Neural cell (in vitro differentiated cells): ENCODE results near the gene PCSK9. TPM values are rescaled to one million over a fixed set of nuclear protein-coding genes. Genes with fewer than 3 reads are reported as not detected.

ENCODE experiments used
- H2AFZ ChIP-seq: fragments of 200-600, 300-800 bp; sonication (generic), shearing (Covaris generic); 2 replicates; pipeline ENCODE4 v1.6.0; 2014; ENCODE audit warnings: low read depth, mild to moderate bottlenecking, antibody characterized with exemption, low read length, moderate library complexity
- H3F3A ChIP-seq: fragments of 200-600 bp; shearing (Covaris generic); 2 replicates; pipeline ENCODE4 v1.6.1; 2016; ENCODE audit warnings: mild to moderate bottlenecking, moderate library complexity, mixed read lengths, antibody characterized with exemption, low read length; ENCODE audit not compliant: insufficient read depth, poor library complexity, severe bottlenecking
- H3K27ac ChIP-seq: fragments of 200-600, 300-800 bp; sonication (generic), shearing (Covaris generic); 2 replicates; pipeline ENCODE4 v1.5.1; 2014; ENCODE audit warnings: mild to moderate bottlenecking, low read length, moderate library complexity
- H3K27me3 ChIP-seq: fragments of 300-800, 200-600 bp; sonication (generic), shearing (Covaris generic); 2 replicates; pipeline ENCODE4 v1.6.0; 2014; ENCODE audit warnings: mild to moderate bottlenecking, low read depth, low read length, moderate library complexity; ENCODE audit not compliant: insufficient read depth
- H3K36me3 ChIP-seq: fragments of 300-800, 200-600 bp; sonication (generic), shearing (Covaris generic); 2 replicates; pipeline ENCODE4 v1.5.1; 2014; ENCODE audit warnings: mild to moderate bottlenecking, antibody characterized with exemption, low read length, moderate library complexity; ENCODE audit not compliant: insufficient read depth
- H3K4me2 ChIP-seq: fragments of 300-800, 200-600 bp; sonication (generic), shearing (Covaris generic); 2 replicates; pipeline ENCODE4 v1.6.0; 2014; ENCODE audit warnings: mild to moderate bottlenecking, low read length
- H3K4me3 ChIP-seq: fragments of 300-800, 200-600 bp; sonication (generic), shearing (Covaris generic); 2 replicates; pipeline ENCODE4 v1.5.1; 2014; ENCODE audit warnings: mild to moderate bottlenecking, low read length, moderate library complexity
- H3K79me2 ChIP-seq: fragments of 200-600 bp; shearing (Covaris generic); replicated peaks from 2 replicates; pipeline ENCODE4 v1.6.0; 2014; ENCODE audit warnings: mild to moderate bottlenecking, low read length, moderate library complexity; ENCODE audit not compliant: insufficient read depth
- H3K9ac ChIP-seq: fragments of 300-800, 200-600 bp; sonication (generic), shearing (Covaris generic); 2 replicates; pipeline ENCODE4 v1.6.1; 2016; ENCODE audit warnings: mild to moderate bottlenecking, low read length, mixed read lengths
- H3K9me2 ChIP-seq: fragments of 200-600 bp; shearing (Covaris generic); 2 replicates; pipeline ENCODE4 v1.6.1; 2016; ENCODE audit warnings: mild to moderate bottlenecking, low read length, mixed read lengths; ENCODE audit not compliant: insufficient read depth
- H3K9me3 ChIP-seq: fragments of 200-600, 300-800 bp; sonication (generic), shearing (Covaris generic); 2 replicates; pipeline ENCODE4 v1.6.1; 2016; ENCODE audit warnings: mild to moderate bottlenecking, mixed run types, low read length, moderate library complexity, mixed read lengths
- H4K20me1 ChIP-seq: fragments of 200-600 bp; shearing (Covaris generic); 2 replicates; pipeline ENCODE4 v1.6.1; 2016; ENCODE audit warnings: mild to moderate bottlenecking, mixed run types; ENCODE audit not compliant: insufficient read depth
- EP300 ChIP-seq: fragments of 450-650 bp; conservative IDR thresholded peaks from 2 replicates; pipeline ENCODE4 v1.6.1; 2014; ENCODE audit warnings: antibody characterized with exemption, mild to moderate bottlenecking, moderate library complexity; ENCODE audit not compliant: poor library complexity, severe bottlenecking
- EZH2 ChIP-seq: fragments of 200-600, 300-800 bp; shearing (Covaris generic), sonication (generic); IDR thresholded peaks from 2 replicates; pipeline ENCODE4 v1.6.1; 2014; ENCODE audit warnings: antibody characterized with exemption, low read length, borderline replicate concordance, mild to moderate bottlenecking; ENCODE audit not compliant: insufficient read depth, poor library complexity, severe bottlenecking
- MXI1 ChIP-seq: fragments of 450-650 bp; conservative IDR thresholded peaks from 2 replicates; pipeline ENCODE4 v1.6.1; 2014; ENCODE audit warnings: antibody characterized with exemption, mild to moderate bottlenecking; ENCODE audit not compliant: poor library complexity, severe bottlenecking
- POLR2AphosphoS5 ChIP-seq: IDR thresholded peaks from 2 replicates; pipeline ENCODE4 v1.6.1; 2012
- RAD21 ChIP-seq: fragments of 450-650 bp; conservative IDR thresholded peaks from 2 replicates; pipeline ENCODE4 v1.6.1; 2014; ENCODE audit warnings: antibody characterized with exemption, mild to moderate bottlenecking, moderate library complexity
- SMC3 ChIP-seq: fragments of 450-650 bp; conservative IDR thresholded peaks from 2 replicates; pipeline ENCODE4 v1.6.1; 2014; ENCODE audit warnings: antibody characterized with exemption, mild to moderate bottlenecking, moderate library complexity; ENCODE audit not compliant: poor library complexity
- TAF1 ChIP-seq: IDR thresholded peaks from 2 replicates; pipeline ENCODE4 v1.6.1; 2012; ENCODE audit warnings: low read depth
- polyA plus RNA-seq: library from polyadenylated mRNA; depleted of rRNA; stranded (reverse); fragments of >200 nt; gene quantifications from 2 replicates; pipeline ENCODE4 v1.2.3, GENCODE V29; 2014
- TF ChIP-seq, protein P1 (sequence below): IDR thresholded peaks from 2 replicates; pipeline ENCODE4 v1.6.1; 2012; ENCODE audit warnings: borderline replicate concordance
- TF ChIP-seq, protein P2 (sequence below): fragments of 450-650 bp; IDR thresholded peaks from 2 replicates; pipeline ENCODE4 v1.5.1; 2014; ENCODE audit warnings: antibody characterized with exemption, mild to moderate bottlenecking, moderate library complexity; ENCODE audit not compliant: poor library complexity, severe bottlenecking

The PCSK9 gene
- polyA plus RNA-seq, 1 donor from 2014 or later, result not detected

GRCh38 chr1:54997711-54997986, 41.7 kb upstream of the PCSK9 start:
- no peak overlapping the region for H2AFZ ChIP-seq
- peaks cover 2% of the 10 kb centered on the region for H3K9me3 ChIP-seq
- H4K20me1 ChIP-seq, result no peaks in the 10 kb centered on the region
- no peak overlapping the region for H3K27ac ChIP-seq
- H3K9me2 ChIP-seq, result no peaks in the 10 kb centered on the region
- H3K4me3 ChIP-seq, result no peak overlapping the region
- no peak overlapping the region for H3K9ac ChIP-seq
- no peak overlapping the region for H3K4me2 ChIP-seq
- TF ChIP-seq, protein P1, sequence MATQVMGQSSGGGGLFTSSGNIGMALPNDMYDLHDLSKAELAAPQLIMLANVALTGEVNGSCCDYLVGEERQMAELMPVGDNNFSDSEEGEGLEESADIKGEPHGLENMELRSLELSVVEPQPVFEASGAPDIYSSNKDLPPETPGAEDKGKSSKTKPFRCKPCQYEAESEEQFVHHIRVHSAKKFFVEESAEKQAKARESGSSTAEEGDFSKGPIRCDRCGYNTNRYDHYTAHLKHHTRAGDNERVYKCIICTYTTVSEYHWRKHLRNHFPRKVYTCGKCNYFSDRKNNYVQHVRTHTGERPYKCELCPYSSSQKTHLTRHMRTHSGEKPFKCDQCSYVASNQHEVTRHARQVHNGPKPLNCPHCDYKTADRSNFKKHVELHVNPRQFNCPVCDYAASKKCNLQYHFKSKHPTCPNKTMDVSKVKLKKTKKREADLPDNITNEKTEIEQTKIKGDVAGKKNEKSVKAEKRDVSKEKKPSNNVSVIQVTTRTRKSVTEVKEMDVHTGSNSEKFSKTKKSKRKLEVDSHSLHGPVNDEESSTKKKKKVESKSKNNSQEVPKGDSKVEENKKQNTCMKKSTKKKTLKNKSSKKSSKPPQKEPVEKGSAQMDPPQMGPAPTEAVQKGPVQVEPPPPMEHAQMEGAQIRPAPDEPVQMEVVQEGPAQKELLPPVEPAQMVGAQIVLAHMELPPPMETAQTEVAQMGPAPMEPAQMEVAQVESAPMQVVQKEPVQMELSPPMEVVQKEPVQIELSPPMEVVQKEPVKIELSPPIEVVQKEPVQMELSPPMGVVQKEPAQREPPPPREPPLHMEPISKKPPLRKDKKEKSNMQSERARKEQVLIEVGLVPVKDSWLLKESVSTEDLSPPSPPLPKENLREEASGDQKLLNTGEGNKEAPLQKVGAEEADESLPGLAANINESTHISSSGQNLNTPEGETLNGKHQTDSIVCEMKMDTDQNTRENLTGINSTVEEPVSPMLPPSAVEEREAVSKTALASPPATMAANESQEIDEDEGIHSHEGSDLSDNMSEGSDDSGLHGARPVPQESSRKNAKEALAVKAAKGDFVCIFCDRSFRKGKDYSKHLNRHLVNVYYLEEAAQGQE, result no peak
- TF ChIP-seq EP300, result no peak
- TF ChIP-seq MXI1, result no peak
- no peak for TF ChIP-seq TAF1
- no peak for TF ChIP-seq RAD21
- TF ChIP-seq SMC3, result no peak
- TF ChIP-seq, protein P2, sequence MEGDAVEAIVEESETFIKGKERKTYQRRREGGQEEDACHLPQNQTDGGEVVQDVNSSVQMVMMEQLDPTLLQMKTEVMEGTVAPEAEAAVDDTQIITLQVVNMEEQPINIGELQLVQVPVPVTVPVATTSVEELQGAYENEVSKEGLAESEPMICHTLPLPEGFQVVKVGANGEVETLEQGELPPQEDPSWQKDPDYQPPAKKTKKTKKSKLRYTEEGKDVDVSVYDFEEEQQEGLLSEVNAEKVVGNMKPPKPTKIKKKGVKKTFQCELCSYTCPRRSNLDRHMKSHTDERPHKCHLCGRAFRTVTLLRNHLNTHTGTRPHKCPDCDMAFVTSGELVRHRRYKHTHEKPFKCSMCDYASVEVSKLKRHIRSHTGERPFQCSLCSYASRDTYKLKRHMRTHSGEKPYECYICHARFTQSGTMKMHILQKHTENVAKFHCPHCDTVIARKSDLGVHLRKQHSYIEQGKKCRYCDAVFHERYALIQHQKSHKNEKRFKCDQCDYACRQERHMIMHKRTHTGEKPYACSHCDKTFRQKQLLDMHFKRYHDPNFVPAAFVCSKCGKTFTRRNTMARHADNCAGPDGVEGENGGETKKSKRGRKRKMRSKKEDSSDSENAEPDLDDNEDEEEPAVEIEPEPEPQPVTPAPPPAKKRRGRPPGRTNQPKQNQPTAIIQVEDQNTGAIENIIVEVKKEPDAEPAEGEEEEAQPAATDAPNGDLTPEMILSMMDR, result no peak
- no peak for TF ChIP-seq POLR2AphosphoS5
- no peak for TF ChIP-seq EZH2
- H3F3A ChIP-seq, result no peaks in the 10 kb centered on the region
- H3K27me3 ChIP-seq, result peaks cover 34% of the 10 kb centered on the region
- H3K79me2 ChIP-seq, result no peaks in the 10 kb centered on the region
- H3K36me3 ChIP-seq, result no peaks in the 10 kb centered on the region

GRCh38 chr1:54998100-54998499, 41.2 kb upstream of the PCSK9 start:
- H3F3A ChIP-seq, result no peaks in the 10 kb centered on the region
- no peaks in the 10 kb centered on the region for H4K20me1 ChIP-seq
- no peaks in the 10 kb centered on the region for H3K9me2 ChIP-seq
- TF ChIP-seq POLR2AphosphoS5 (no peak), RAD21 (no peak), SMC3 (no peak), EP300 (no peak), EZH2 (no peak), MXI1 (no peak), TAF1 (no peak)
- TF ChIP-seq, protein P2, result no peak
- TF ChIP-seq, protein P1, result no peak
- no peak overlapping the region for H3K9ac ChIP-seq
- H3K4me3 ChIP-seq, result no peak overlapping the region
- H3K79me2 ChIP-seq, result no peaks in the 10 kb centered on the region
- H3K9me3 ChIP-seq, result peaks cover 2% of the 10 kb centered on the region
- H2AFZ ChIP-seq, result no peak overlapping the region
- peaks cover 34% of the 10 kb centered on the region for H3K27me3 ChIP-seq
- H3K4me2 ChIP-seq, result no peak overlapping the region
- no peak overlapping the region for H3K27ac ChIP-seq
- H3K36me3 ChIP-seq, result no peaks in the 10 kb centered on the region
